ENCODE data around the gene ENO1. TPM values are rescaled to one million over a fixed set of nuclear protein-coding genes. Genes with fewer than 3 reads are reported as not detected.

Gene ENO1
- total RNA-seq, 4 donors from 2014 or later, result 351 to 688 (median 453) TPM

DNA sequence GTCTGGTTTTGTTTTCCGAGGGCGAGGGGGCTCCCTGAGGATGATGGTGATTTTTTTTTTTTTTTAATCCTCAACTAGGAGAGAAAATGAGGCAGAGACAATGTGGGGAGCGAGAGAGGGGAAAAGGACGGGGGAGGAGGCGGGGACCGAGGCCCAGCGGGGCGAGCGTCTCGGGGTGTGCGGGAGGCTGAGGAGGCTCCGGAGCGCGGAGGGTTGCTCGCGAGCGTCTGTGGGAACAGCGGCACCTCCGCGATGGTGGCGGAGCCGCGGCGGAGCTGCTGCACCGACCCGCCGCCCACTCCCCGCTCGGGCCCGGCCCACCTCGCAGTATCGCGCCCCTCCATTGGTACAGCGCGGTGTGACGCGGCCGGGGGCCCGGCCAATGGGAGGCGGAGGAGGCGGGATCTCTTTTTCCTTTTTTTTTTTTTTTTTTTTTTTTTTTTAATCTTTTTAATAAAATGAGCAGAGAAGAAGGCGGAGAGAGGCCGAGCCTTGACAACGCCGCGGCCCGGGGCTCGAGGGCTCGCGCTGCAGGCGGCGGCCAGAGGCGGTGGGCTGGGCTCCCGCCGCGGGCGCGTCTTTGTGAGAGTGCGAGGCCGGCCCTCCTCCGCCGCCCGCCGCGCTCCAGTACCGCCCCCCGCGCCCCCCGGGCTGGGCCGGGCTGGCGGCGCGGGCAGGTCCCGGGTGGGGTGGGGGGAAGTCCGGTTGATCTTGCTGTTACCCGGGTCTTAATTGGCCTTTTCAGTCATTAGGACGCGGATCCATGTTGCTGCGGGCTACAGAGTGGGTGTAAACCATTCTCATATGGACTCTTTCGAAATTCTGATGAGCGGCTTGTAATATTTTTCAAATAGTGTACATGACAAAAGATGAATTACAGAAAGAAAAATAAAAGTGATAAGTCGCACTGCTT, 60.8 kb downstream of the ENO1 start, which contains the start of gene RERE:
Gene RERE, minus strand, starts transcription at position 229 of the 913 bp plus-strand sequence.
- peak; percentile 91 to 98 for DNase-seq (ENCODE audit: low spot score in 2 of 2)
- intact Hi-C loops (cut with DNase I; ENCODE audit: low total_unique reads), result no loop called here
- H3K4me3 ChIP-seq (ENCODE audit: low read depth, poor library complexity, severe bottlenecking), result peak within 1 kb of the TSS; percentile 95
- WGBS, 2 donors, result 0 to 1% methylated on average over 49 to 52 of the region's 82 CpGs
- peak in 1 of 2 donors; percentile 93 for TF ChIP-seq POLR2A (IDR thresholded peaks at IDR 0.05)
- TF ChIP-seq, protein P1, sequence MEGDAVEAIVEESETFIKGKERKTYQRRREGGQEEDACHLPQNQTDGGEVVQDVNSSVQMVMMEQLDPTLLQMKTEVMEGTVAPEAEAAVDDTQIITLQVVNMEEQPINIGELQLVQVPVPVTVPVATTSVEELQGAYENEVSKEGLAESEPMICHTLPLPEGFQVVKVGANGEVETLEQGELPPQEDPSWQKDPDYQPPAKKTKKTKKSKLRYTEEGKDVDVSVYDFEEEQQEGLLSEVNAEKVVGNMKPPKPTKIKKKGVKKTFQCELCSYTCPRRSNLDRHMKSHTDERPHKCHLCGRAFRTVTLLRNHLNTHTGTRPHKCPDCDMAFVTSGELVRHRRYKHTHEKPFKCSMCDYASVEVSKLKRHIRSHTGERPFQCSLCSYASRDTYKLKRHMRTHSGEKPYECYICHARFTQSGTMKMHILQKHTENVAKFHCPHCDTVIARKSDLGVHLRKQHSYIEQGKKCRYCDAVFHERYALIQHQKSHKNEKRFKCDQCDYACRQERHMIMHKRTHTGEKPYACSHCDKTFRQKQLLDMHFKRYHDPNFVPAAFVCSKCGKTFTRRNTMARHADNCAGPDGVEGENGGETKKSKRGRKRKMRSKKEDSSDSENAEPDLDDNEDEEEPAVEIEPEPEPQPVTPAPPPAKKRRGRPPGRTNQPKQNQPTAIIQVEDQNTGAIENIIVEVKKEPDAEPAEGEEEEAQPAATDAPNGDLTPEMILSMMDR (IDR thresholded peaks at IDR 0.05), result no peak

DNA sequence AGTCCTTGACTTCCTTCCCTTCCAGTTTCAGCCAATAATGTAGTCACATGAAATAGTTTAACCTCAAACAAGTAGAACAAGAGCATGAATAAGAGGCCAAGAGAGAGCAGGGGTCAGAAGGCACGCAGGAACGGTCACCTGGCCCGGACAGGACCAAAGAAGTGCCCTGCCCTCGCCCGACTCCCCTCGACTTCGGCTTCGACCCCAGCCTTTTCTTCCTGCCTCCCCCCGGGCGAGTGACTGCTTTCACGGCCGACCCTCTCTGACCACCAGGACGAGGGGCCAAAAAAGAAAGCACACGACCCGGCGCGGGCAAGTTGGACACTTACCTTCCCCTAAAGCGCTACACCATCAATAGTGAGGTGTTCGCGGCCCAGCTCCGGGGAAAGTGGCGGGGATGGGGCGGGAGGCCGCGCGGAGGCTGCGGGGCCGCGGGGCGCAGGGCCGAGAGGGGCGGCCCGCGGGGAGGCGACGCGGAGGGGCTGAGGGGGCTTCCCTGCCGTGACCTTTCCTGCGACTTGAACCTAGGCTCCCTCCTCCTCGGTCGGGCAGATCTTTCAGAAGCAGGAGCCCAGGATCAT, 61.6 kb downstream of the ENO1 start:
- peak; percentile 19 to 87 for DNase-seq (ENCODE audit: low spot score in 2 of 2)
- intact Hi-C loops (cut with DNase I; ENCODE audit: low total_unique reads), result no loop called here
- WGBS, 2 donors, result 0 to 1% methylated on average over 38 to 40 of the region's 41 CpGs

DNA sequence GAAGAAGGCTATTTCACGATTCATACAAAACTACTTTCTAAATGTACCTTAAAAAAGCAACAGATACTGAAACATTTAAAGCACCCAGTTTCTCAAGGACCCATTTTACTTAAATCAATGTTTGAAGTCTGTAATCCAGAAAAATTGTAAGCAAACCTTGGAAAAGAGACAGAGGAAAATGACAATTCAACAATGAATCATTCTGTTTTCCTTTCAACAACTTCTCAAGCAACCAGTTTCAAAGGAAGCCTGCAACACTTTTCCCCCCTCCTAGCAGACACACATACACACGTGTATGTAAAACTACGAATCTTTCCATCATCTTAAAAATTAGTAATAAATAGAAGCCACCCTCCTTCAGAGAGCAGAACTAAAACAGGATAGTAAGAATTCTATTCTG, 62.2 kb downstream of the ENO1 start:
- intact Hi-C loops (cut with DNase I; ENCODE audit: low total_unique reads), result no loop called here
- no peak for DNase-seq (ENCODE audit: low spot score in 2 of 2)
- 2 to 3% methylated on average over 3 of the region's 3 CpGs for WGBS, 2 donors
- TF ChIP-seq, protein P1 (IDR thresholded peaks at IDR 0.05), result no peak
- no peak for TF ChIP-seq POLR2A (IDR thresholded peaks at IDR 0.05)
- H3K4me3 ChIP-seq (ENCODE audit: low read depth, poor library complexity, severe bottlenecking), result no peak overlapping the region

More for the DNA sequence above, 61.6 kb downstream of the ENO1 start:
- H3K4me3 ChIP-seq (ENCODE audit: low read depth, poor library complexity, severe bottlenecking), result peak overlapping the region; percentile 95
- TF ChIP-seq, protein P1 (IDR thresholded peaks at IDR 0.05), result no peak
- TF ChIP-seq POLR2A (IDR thresholded peaks at IDR 0.05), result no peak

DNA sequence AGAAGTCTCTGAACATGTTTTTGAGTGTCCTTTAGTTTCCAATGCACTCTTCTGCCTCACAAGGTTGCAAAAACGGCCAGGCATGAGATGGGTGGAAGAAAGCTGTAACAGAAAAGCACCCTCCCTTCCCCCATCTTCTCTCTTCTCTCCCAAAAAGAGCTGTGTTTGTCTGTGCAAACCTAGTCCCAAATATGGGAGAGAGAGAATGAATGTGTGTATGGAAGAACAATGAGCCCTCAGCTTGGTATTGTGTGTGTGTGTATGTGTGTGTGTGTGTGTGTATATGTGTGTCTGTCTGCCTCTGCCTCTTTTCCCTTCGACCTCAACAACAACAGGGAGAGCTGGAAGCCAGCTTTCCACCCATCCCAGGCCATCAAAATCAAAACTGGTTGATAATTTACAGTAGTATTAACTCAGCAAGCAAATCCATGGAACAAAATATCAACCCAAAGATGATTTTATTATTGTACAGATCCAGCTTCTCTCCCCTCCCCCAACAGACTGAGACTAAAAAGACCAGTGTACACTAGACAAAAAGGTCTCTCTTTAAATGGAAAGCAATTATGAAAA, 62.8 kb downstream of the ENO1 start:
- intact Hi-C loops (cut with DNase I; ENCODE audit: low total_unique reads), result no loop called here
- peak in 1 of 2 donors; percentile 77 for DNase-seq (ENCODE audit: low spot score in 2 of 2)
- H3K4me3 ChIP-seq (ENCODE audit: low read depth, poor library complexity, severe bottlenecking), result no peak overlapping the region
- TF ChIP-seq, protein P1 (IDR thresholded peaks at IDR 0.05), result no peak
- TF ChIP-seq POLR2A (IDR thresholded peaks at IDR 0.05), result no peak
- 6 to 19% methylated on average over 2 of the region's 2 CpGs for WGBS, 2 donors

DNA sequence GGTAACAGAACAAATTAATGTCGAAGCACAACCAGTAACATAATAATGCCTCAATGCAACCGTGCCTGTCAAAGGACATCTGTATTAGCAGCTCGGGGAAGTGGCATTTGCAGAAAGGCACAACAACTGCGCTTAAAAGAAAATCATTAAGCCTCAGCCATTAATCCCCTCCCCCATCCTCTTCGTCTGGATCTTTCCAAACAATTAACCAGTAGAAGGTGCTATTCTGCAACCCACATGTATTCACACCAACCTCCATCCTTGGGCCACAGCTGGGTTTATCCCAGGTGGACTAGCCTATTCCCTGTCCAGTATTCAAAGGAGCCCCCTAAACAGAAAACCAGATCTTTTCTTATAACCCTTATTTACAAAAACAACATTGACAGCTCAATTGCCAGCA, 63.6 kb downstream of the ENO1 start:
- 68 to 69% methylated on average over 5 of the region's 5 CpGs for WGBS, 2 donors
- TF ChIP-seq, protein P1 (IDR thresholded peaks at IDR 0.05), result no peak
- TF ChIP-seq POLR2A (IDR thresholded peaks at IDR 0.05), result no peak
- no peak overlapping the region for H3K4me3 ChIP-seq (ENCODE audit: low read depth, poor library complexity, severe bottlenecking)
- DNase-seq (ENCODE audit: low spot score in 2 of 2), result peak in 1 of 2 donors; percentile 34
- intact Hi-C loops (cut with DNase I; ENCODE audit: low total_unique reads), result no loop called here
